Stomach (tissue), 4 donors: ENCODE data around the gene PARK7.
"Not testable (repeated sequence)": the region's sequence is repeated elsewhere in the genome, so short reads cannot be mapped to it uniquely, and the experiment has no call there.

Experiments used
- POLR2A ChIP-seq, 4 donors: fragments of 450-650 bp; IDR thresholded peaks; one replicate each; pipeline ENCODE4 v1.6.1; 2016; ENCODE audit warnings: antibody characterized with exemption in 4 of 4, control low read depth in 2 of 4, mild to moderate bottlenecking in 1 of 4, moderate library complexity in 1 of 4
- POLR2AphosphoS5 ChIP-seq, 3 donors: sonication (generic); formaldehyde crosslinking; IDR thresholded peaks; one replicate each; pipeline ENCODE4 v1.6.1; 2016; ENCODE audit warnings: antibody characterized with exemption in 3 of 3
- TF ChIP-seq, protein P1 (sequence below), 7 experiments: fragments of 450-650 bp in 4 of 7; fragments of 200-600 bp in 3 of 7; sonication (generic) in 3 of 7; IDR thresholded peaks; one replicate each; pipeline ENCODE4 v1.5.1; 2016 to 2019; ENCODE audit warnings: antibody characterized with exemption in 7 of 7, control low read depth in 2 of 7, mild to moderate bottlenecking in 1 of 7

DNA sequence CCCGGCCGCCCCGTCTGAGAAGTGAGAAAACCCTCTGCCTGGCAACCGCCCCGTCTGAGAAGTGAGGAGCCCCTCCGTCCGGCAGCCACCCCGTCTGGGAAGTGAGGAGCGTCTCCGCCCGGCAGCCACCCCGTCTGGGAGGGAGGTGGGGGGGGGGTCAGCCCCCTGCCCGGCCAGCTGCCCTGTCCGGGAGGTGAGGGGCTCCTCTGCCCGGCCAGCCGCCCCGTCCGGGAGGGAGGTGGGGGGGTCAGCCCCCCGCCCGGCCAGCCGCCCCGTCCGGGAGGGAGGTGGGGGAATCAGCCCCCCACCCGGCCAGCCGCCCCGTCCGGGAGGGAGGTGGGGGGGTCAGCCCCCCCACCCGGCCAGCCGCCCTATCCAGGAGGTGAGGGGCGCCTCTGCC, 8.7 kb upstream of the PARK7 start:
- not testable (repeated sequence) for TF ChIP-seq POLR2AphosphoS5, POLR2A (IDR thresholded peaks at IDR 0.05)
- TF ChIP-seq, protein P1, sequence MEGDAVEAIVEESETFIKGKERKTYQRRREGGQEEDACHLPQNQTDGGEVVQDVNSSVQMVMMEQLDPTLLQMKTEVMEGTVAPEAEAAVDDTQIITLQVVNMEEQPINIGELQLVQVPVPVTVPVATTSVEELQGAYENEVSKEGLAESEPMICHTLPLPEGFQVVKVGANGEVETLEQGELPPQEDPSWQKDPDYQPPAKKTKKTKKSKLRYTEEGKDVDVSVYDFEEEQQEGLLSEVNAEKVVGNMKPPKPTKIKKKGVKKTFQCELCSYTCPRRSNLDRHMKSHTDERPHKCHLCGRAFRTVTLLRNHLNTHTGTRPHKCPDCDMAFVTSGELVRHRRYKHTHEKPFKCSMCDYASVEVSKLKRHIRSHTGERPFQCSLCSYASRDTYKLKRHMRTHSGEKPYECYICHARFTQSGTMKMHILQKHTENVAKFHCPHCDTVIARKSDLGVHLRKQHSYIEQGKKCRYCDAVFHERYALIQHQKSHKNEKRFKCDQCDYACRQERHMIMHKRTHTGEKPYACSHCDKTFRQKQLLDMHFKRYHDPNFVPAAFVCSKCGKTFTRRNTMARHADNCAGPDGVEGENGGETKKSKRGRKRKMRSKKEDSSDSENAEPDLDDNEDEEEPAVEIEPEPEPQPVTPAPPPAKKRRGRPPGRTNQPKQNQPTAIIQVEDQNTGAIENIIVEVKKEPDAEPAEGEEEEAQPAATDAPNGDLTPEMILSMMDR (IDR thresholded peaks at IDR 0.05), result not testable (repeated sequence)
